Transverse colon (tissue), 4 donors: ENCODE data around the gene YTHDC1.

ENCODE experiments used
- CTCF ChIP-seq, 5 experiments: fragments of 200-600 bp in 3 of 5; fragments of 450-650 bp in 2 of 5; sonication (generic) in 3 of 5; IDR thresholded peaks; 1 replicate in 2 of 5; 2 replicates in 3 of 5; pipeline ENCODE4 v1.5.1; 2016 to 2017; ENCODE audit warnings: antibody characterized with exemption in 5 of 5, inconsistent platforms in 3 of 5, mild to moderate bottlenecking in 2 of 5, moderate library complexity in 1 of 5
- EP300 ChIP-seq: sonication (generic); formaldehyde crosslinking; IDR thresholded peaks from one replicate; pipeline ENCODE4 v1.6.1; 2017; ENCODE audit warnings: antibody characterized with exemption, low read depth
- POLR2A ChIP-seq: fragments of 450-650 bp; IDR thresholded peaks from one replicate; pipeline ENCODE4 v1.6.1; 2016; ENCODE audit warnings: antibody characterized with exemption, mild to moderate bottlenecking, moderate library complexity
- POLR2AphosphoS5 ChIP-seq, 3 donors: sonication (generic); formaldehyde crosslinking; IDR thresholded peaks; one replicate each; pipeline ENCODE4 v1.6.1; 2016; ENCODE audit warnings: antibody characterized with exemption in 3 of 3

- TF ChIP-seq CTCF (IDR thresholded peaks at IDR 0.05) = no peak
- no peak for TF ChIP-seq EP300
- no peak for TF ChIP-seq POLR2A
- no peak for TF ChIP-seq POLR2AphosphoS5 (IDR thresholded peaks at IDR 0.05)
These were observed 82.4 kb downstream of the YTHDC1 start for GRCh38 chr4:68267433-68267944.
